K562 (cell line): Measurements from ENCODE around the gene PRICKLE2. TPM values are rescaled to one million over a fixed set of nuclear protein-coding genes. Genes with fewer than 3 reads are reported as not detected.

Experiments used
- ATAC-seq: fragments of 200-7000 bp; cut with Tn5 transposase; 3 replicates; pipeline ENCODE4 v1.9.1; 2020; ENCODE audit warnings: moderate library complexity
- BruUV-seq: library from RNA; stranded (reverse); fragments of 400-500 nt; replicated peaks from 2 replicates; lab custom pipeline; 2021; lab: Mats Ljungman, UMichigan
- CTCF ChIA-PET: fragments of 300-600 bp; formaldehyde crosslinking; extraction: SDS; loops from one replicate; lab custom pipeline; 2021; ENCODE audit warnings: low intra/inter-chr PET ratio; lab: Yijun Ruan, JAX
- POLR2A ChIA-PET: fragments of 300-600, 350-650 bp; sonication (Branson Sonifier 250); formaldehyde crosslinking; extraction: SDS; loops from one replicate; lab custom pipeline; 2021; ENCODE audit warnings: antibody characterized with exemption, inconsistent platforms; lab: Yijun Ruan, JAX
- DNase-seq, 4 experiments: peaks; one replicate each; pipeline versions ENCODE4 v3.0.0 to v3.0.0-alpha.2; 2011 to 2018; ENCODE audit warnings: low spot score in 3 of 4, mixed read lengths in 3 of 4; ENCODE audit errors: extremely low read depth in 1 of 4
- FAIRE-seq: peaks from 2 replicates; lab custom pipeline; 2011; peaks lifted over from hg19 to GRCh38; lab: Jason Lieb, UNC
- H2AFZ ChIP-seq: 2 replicates; pipeline ENCODE4 v1.6.0; 2011; ENCODE audit warnings: low read depth, low read length, control low read depth, inconsistent platforms
- H3K27ac ChIP-seq: fragments of 200-600 bp; 3 replicates; pipeline ENCODE4 v1.8.0; 2011; ENCODE audit warnings: low read depth, mild to moderate bottlenecking, control low read depth, inconsistent platforms, low read length, moderate library complexity, mixed read lengths; ENCODE audit errors: extremely low read depth
- H3K27me3 ChIP-seq, 2 experiments: fragments of 300-600 bp in 1 of 2; 2 replicates in 1 of 2; 3 replicates in 1 of 2; pipeline versions ENCODE4 v1.6.0 to v1.8.0; 2011; ENCODE audit warnings: inconsistent platforms in 2 of 2, low read length in 2 of 2, mild to moderate bottlenecking in 1 of 2, mixed read lengths in 1 of 2, moderate library complexity in 1 of 2; ENCODE audit not compliant: control insufficient read depth in 2 of 2, insufficient read depth in 2 of 2
- H3K36me3 ChIP-seq: fragments of 300-600 bp; 3 replicates; pipeline ENCODE4 v1.8.0; 2011; ENCODE audit warnings: mild to moderate bottlenecking, low read length, inconsistent platforms; ENCODE audit not compliant: control insufficient read depth, insufficient read depth
- H3K4me1 ChIP-seq, 2 experiments: fragments of 200-600 bp in 1 of 2; replicated peaks in 1 of 2; 2 replicates in 1 of 2; 3 replicates in 1 of 2; pipeline versions ENCODE4 v1.5.1 to v1.8.0; 2011; ENCODE audit warnings: inconsistent platforms in 2 of 2, low read length in 2 of 2, mild to moderate bottlenecking in 1 of 2, mixed read lengths in 1 of 2, moderate library complexity in 1 of 2; ENCODE audit not compliant: control insufficient read depth in 2 of 2, insufficient read depth in 2 of 2
- H3K4me2 ChIP-seq: 2 replicates; pipeline ENCODE4 v1.6.1; 2011; ENCODE audit warnings: low read length, control low read depth, inconsistent platforms, mixed read lengths; ENCODE audit not compliant: insufficient read depth
- H3K4me3 ChIP-seq: fragments of 200-600 bp; sonication (generic), shearing (Covaris generic); 2 replicates; pipeline ENCODE4 v1.5.1; 2016; ENCODE audit warnings: control low read depth, inconsistent platforms
- H3K79me2 ChIP-seq: fragments of 200-600 bp; 3 replicates; pipeline ENCODE4 v1.8.0; 2011; ENCODE audit warnings: low read length, inconsistent platforms; ENCODE audit not compliant: control insufficient read depth, insufficient read depth
- H3K9ac ChIP-seq, 2 experiments: 2 replicates each; pipeline versions ENCODE4 v1.6.0 to v1.6.1; 2011; ENCODE audit warnings: low read depth in 2 of 2, low read length in 2 of 2, control low read depth in 1 of 2, inconsistent platforms in 1 of 2, mild to moderate bottlenecking in 1 of 2, mixed read lengths in 1 of 2; ENCODE audit not compliant: insufficient read depth in 1 of 2
- H3K9me1 ChIP-seq: one replicate; pipeline ENCODE4 v1.6.0; 2011; ENCODE audit warnings: inconsistent platforms, mild to moderate bottlenecking, low read length, moderate library complexity; ENCODE audit not compliant: control insufficient read depth, insufficient read depth
- H3K9me3 ChIP-seq: replicated peaks from 2 replicates; pipeline ENCODE4 v1.5.1; 2011; ENCODE audit warnings: low read depth, low read length, inconsistent platforms; ENCODE audit not compliant: control insufficient read depth, insufficient read depth
- H4K20me1 ChIP-seq: replicated peaks from 2 replicates; pipeline ENCODE4 v1.6.1; 2011; ENCODE audit warnings: low read length, inconsistent platforms, mixed read lengths; ENCODE audit not compliant: control insufficient read depth, insufficient read depth
- ADNP ChIP-seq: fragments of 200-800 bp; sonication (Bioruptor generic); IDR thresholded peaks from 2 replicates; pipeline ENCODE4 v1.6.1; 2016; ENCODE audit warnings: missing genetic modification characterization, missing compliant biosample characterization
- IRF1 ChIP-seq: sonication (generic); formaldehyde crosslinking; IDR thresholded peaks from 2 replicates; pipeline ENCODE4 v1.8.0; 2022; ENCODE audit warnings: missing genetic modification reagents, mild to moderate bottlenecking, borderline replicate concordance
- NFE2 ChIP-seq: IDR thresholded peaks from 2 replicates; pipeline ENCODE4 v1.6.1; 2014; ENCODE audit warnings: antibody characterized with exemption, low read depth
- NR3C1 ChIP-seq: sonication (generic); formaldehyde crosslinking; IDR thresholded peaks from 2 replicates; pipeline ENCODE4 v1.8.1; 2022; ENCODE audit warnings: missing genetic modification reagents
- NUFIP1 ChIP-seq: fragments of 450-650 bp; IDR thresholded peaks from 2 replicates; pipeline ENCODE4 v1.6.1; 2018; ENCODE audit not compliant: partially characterized antibody
- SAFB ChIP-seq: fragments of 200-400 bp; formaldehyde crosslinking; IDR thresholded peaks from 2 replicates; pipeline ENCODE4 v1.6.1; 2017; ENCODE audit warnings: low read depth, low read length, borderline replicate concordance
- SRSF7 ChIP-seq: fragments of 200-400 bp; formaldehyde crosslinking; optimal IDR thresholded peaks from 2 replicates; pipeline ENCODE3; 2017; ENCODE audit warnings: mild to moderate bottlenecking, low read depth, low read length
- TAF9B ChIP-seq: fragments of 450-650 bp; IDR thresholded peaks from 2 replicates; pipeline ENCODE4 v1.6.1; 2018; ENCODE audit warnings: mild to moderate bottlenecking; ENCODE audit not compliant: partially characterized antibody
- ZNF311 ChIP-seq: fragments of 250-450 bp; sonication (Bioruptor Pico); IDR thresholded peaks from 2 replicates; pipeline ENCODE4 v1.4.0; 2020; ENCODE audit warnings: mild to moderate bottlenecking, moderate library complexity
- ZNF398 ChIP-seq: fragments of 250-450 bp; sonication (Bioruptor Pico); IDR thresholded peaks from 2 replicates; pipeline ENCODE4 v1.8.0; 2021; ENCODE audit warnings: moderate library complexity, mild to moderate bottlenecking, inconsistent platforms
- ZNF551 ChIP-seq: fragments of 250-450 bp; sonication (Bioruptor Pico); IDR thresholded peaks from 2 replicates; pipeline ENCODE4 v1.5.0; 2021; ENCODE audit warnings: mild to moderate bottlenecking, moderate library complexity
- WGBS: fragments of 100-300 bp; shearing (Covaris generic); methylation state at CpG from one replicate; pipeline ENCODE4 v1.1.6; 2016; ENCODE audit warnings: low coverage, mixed read lengths; ENCODE audit not compliant: insufficient coverage; ENCODE audit errors: missing lambda C conversion rate; 5-methylcytosine and 5-hydroxymethylcytosine counted together
- in situ Hi-C: fragments of 300-500 bp; cut with MboI; formaldehyde crosslinking; loops from 4 replicates; pipeline ENCODE4 v1.15.0; 2018; ENCODE audit warnings: inconsistent platforms, mixed read lengths
- intact Hi-C: fragments of 100-400 bp; cut with micrococcal nuclease; formaldehyde crosslinking; loops from 2 replicates; pipeline ENCODE4 v1.14.2; 2022
- polyA plus RNA-seq, 8 experiments: library from polyadenylated mRNA; depleted of rRNA in 4 of 8; stranded (reverse) in 5 of 8; unstranded in 3 of 8; fragments of >200 nt; fragmentation: Nextera tagmentation in 2 of 8; fragmentation: Illumina TruSeq in 1 of 8; extraction: Ambion mirVana in 2 of 8; extraction: Trizol in 1 of 8; gene quantifications; 2 replicates each; pipeline versions ENCODE4 v1.2.1 to v1.2.3, GENCODE V29; 2011 to 2014; ENCODE audit warnings: inconsistent platforms in 1 of 8, missing spikeins in 1 of 8
- total RNA-seq, 7 experiments: library from RNA; depleted of rRNA in 6 of 7; stranded (reverse); fragments of >200 nt in 6 of 7; fragmentation: Illumina TruSeq in 2 of 7; extraction: Trizol in 2 of 7; gene quantifications; 2 replicates each; pipeline versions ENCODE4 v1.2.1 to v1.2.3, GENCODE V29; 2011 to 2021; ENCODE audit warnings: low replicate concordance in 1 of 7
- TF ChIP-seq, protein P1 (sequence below): fragments of 450-650 bp; IDR thresholded peaks from 2 replicates; pipeline ENCODE4 v1.7.0; 2016; ENCODE audit warnings: borderline replicate concordance
- TF ChIP-seq, protein P2 (sequence below): fragments of 250-450 bp; sonication (Bioruptor Pico); IDR thresholded peaks from 2 replicates; pipeline ENCODE4 v1.4.0; 2020; ENCODE audit warnings: borderline replicate concordance
- TF ChIP-seq, protein P3 (sequence below): fragments of 250-450 bp; sonication (Bioruptor Pico); IDR thresholded peaks from 2 replicates; pipeline ENCODE4 v1.8.0; 2022; ENCODE audit warnings: inconsistent platforms

PRICKLE2 gene
- total and polyA plus RNA-seq, 9 of the 15 experiments (the other 6 are each of a cell fraction or from before 2014, with no cell fraction given), result 0.07 to 0.09 TPM; not detected in 7

- Histone ChIP-seq H3K27ac (no peak overlapping the region), H3K4me2 (no peak overlapping the region), H2AFZ (no peak overlapping the region), H3K9me1 (no peaks in the 10 kb centered on the region), H4K20me1 (no peaks in the 10 kb centered on the region), H3K79me2 (no peaks in the 10 kb centered on the region), H3K9me3 (no peaks in the 10 kb centered on the region), H3K9ac (no peak overlapping the region), H3K36me3 (no peaks in the 10 kb centered on the region), H3K4me1 (no peaks in the 10 kb centered on the region), H3K4me3 (no peak overlapping the region), H3K27me3 (no peaks in the 10 kb centered on the region)
- ATAC-seq, result no peak
- CTCF ChIA-PET, result no interaction called here
- FAIRE-seq, result no peak
- in situ Hi-C loops (no loop called here), intact Hi-C loops (no loop called here)
- BruUV-seq, result no TSS peak
- 2% methylated on average over 5 of the region's 5 CpGs for WGBS
- DNase-seq, result no peak
- POLR2A ChIA-PET, result no interaction called here
- no peak for TF ChIP-seq SRSF7
- TF ChIP-seq NFE2, result no peak
- TF ChIP-seq ZNF398 (CRISPR knock-in tag), result no peak
- TF ChIP-seq IRF1 (CRISPR knock-in tag), result no peak
- TF ChIP-seq, protein P1, sequence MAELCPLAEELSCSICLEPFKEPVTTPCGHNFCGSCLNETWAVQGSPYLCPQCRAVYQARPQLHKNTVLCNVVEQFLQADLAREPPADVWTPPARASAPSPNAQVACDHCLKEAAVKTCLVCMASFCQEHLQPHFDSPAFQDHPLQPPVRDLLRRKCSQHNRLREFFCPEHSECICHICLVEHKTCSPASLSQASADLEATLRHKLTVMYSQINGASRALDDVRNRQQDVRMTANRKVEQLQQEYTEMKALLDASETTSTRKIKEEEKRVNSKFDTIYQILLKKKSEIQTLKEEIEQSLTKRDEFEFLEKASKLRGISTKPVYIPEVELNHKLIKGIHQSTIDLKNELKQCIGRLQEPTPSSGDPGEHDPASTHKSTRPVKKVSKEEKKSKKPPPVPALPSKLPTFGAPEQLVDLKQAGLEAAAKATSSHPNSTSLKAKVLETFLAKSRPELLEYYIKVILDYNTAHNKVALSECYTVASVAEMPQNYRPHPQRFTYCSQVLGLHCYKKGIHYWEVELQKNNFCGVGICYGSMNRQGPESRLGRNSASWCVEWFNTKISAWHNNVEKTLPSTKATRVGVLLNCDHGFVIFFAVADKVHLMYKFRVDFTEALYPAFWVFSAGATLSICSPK, result no peak
- TF ChIP-seq, protein P2, sequence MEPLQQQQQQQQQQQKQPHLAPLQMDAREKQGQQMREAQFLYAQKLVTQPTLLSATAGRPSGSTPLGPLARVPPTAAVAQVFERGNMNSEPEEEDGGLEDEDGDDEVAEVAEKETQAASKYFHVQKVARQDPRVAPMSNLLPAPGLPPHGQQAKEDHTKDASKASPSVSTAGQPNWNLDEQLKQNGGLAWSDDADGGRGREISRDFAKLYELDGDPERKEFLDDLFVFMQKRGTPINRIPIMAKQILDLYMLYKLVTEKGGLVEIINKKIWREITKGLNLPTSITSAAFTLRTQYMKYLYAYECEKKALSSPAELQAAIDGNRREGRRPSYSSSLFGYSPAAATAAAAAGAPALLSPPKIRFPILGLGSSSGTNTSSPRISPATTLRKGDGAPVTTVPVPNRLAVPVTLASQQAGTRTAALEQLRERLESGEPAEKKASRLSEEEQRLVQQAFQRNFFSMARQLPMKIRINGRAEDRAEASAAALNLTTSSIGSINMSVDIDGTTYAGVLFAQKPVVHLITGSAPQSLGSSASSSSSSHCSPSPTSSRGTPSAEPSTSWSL, result no peak
- no peak for TF ChIP-seq TAF9B
- no peak for TF ChIP-seq ZNF311 (CRISPR knock-in tag)
- no peak for TF ChIP-seq ADNP (tag)
- no peak for TF ChIP-seq NR3C1 (CRISPR knock-in tag)
- TF ChIP-seq SAFB, result no peak
- TF ChIP-seq, protein P3, sequence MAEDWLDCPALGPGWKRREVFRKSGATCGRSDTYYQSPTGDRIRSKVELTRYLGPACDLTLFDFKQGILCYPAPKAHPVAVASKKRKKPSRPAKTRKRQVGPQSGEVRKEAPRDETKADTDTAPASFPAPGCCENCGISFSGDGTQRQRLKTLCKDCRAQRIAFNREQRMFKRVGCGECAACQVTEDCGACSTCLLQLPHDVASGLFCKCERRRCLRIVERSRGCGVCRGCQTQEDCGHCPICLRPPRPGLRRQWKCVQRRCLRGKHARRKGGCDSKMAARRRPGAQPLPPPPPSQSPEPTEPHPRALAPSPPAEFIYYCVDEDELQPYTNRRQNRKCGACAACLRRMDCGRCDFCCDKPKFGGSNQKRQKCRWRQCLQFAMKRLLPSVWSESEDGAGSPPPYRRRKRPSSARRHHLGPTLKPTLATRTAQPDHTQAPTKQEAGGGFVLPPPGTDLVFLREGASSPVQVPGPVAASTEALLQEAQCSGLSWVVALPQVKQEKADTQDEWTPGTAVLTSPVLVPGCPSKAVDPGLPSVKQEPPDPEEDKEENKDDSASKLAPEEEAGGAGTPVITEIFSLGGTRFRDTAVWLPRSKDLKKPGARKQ (CRISPR knock-in tag), result no peak
- no peak for TF ChIP-seq NUFIP1
- TF ChIP-seq ZNF551 (CRISPR knock-in tag), result no peak
Observed at GRCh38 chr3:64196236-64196929, 28.9 kb downstream of the PRICKLE2 start.
